HCT116 (cell line): ENCODE results near the gene ANO9. TPM values are rescaled to one million over a fixed set of nuclear protein-coding genes. Genes with fewer than 3 reads are reported as not detected.

Experiments
- ATAC-seq: fragments of 200-7000 bp; cut with Tn5 transposase; 2 replicates; pipeline ENCODE4 v1.9.1; 2020; ENCODE audit warnings: mild to moderate bottlenecking, moderate library complexity
- BruUV-seq: library from RNA; stranded (reverse); fragments of 400-500 nt; replicated peaks from 2 replicates; lab custom pipeline; 2021; lab: Mats Ljungman, UMichigan
- CTCF ChIA-PET: fragments of 300-600 bp; sonication (Branson Sonifier 250); formaldehyde crosslinking; loops from one replicate; lab custom pipeline; 2021; ENCODE audit warnings: antibody characterized with exemption; lab: Charles Lee
- POLR2A ChIA-PET: fragments of 300-600, 350-600 bp; sonication (Branson Sonifier 250); formaldehyde crosslinking; loops from one replicate; lab custom pipeline; 2021; ENCODE audit warnings: antibody characterized with exemption; lab: Charles Lee
- RAD21 ChIA-PET, 2 experiments: fragments of 300-600 bp; sonication (Branson Sonifier 250); formaldehyde crosslinking; loops; one replicate each; lab custom pipeline; 2023; ENCODE audit warnings: low total read pairs in 2 of 2; ENCODE audit not compliant: uncharacterized antibody in 2 of 2, unreplicated experiment in 2 of 2, low non-redundant PET in 1 of 2; lab: Charles Lee
- DNase-seq: peaks from one replicate; pipeline ENCODE4 v3.0.0-alpha.2; 2010; ENCODE audit warnings: low read depth, low spot score
- H2AFZ ChIP-seq: fragments of 200-600 bp; shearing (Covaris generic), sonication (generic); 2 replicates; pipeline ENCODE4 v1.6.1; 2017; ENCODE audit warnings: low read depth, mixed run types, mixed read lengths, antibody characterized with exemption, low read length; ENCODE audit not compliant: poor library complexity, severe bottlenecking
- H3K27ac ChIP-seq: 2 replicates; pipeline ENCODE4 v1.5.1; 2012; ENCODE audit warnings: low read depth, low read length
- H3K27me3 ChIP-seq: fragments of 200-600 bp; sonication (generic); 2 replicates; pipeline ENCODE4 v1.6.1; 2016; ENCODE audit warnings: mixed run types, low read length, mixed read lengths; ENCODE audit not compliant: insufficient read depth
- H3K36me3 ChIP-seq, 2 experiments: fragments of 200-500 bp in 1 of 2; fragments of 200-600 bp in 1 of 2; sonication (Bioruptor generic) in 1 of 2; sonication (generic) in 1 of 2; 2 replicates each; pipeline versions ENCODE4 v1.5.1 to v1.6.1; 2014 to 2016; ENCODE audit warnings: low read length in 2 of 2, inconsistent platforms in 1 of 2, mixed read lengths in 1 of 2, mixed run types in 1 of 2; ENCODE audit not compliant: insufficient read depth in 2 of 2, control insufficient read depth in 1 of 2
- H3K4me1 ChIP-seq, 2 experiments: fragments of 200-600 bp in 1 of 2; sonication (generic) in 1 of 2; 2 replicates each; pipeline versions ENCODE4 v1.5.1 to v1.6.1; 2012 to 2017; ENCODE audit warnings: low read length in 2 of 2, inconsistent platforms in 1 of 2, mild to moderate bottlenecking in 1 of 2, mixed read lengths in 1 of 2, mixed run types in 1 of 2, moderate library complexity in 1 of 2; ENCODE audit not compliant: insufficient read depth in 2 of 2, control insufficient read depth in 1 of 2
- H3K4me2 ChIP-seq: fragments of 200-600 bp; sonication (generic); 2 replicates; pipeline ENCODE4 v1.6.1; 2017; ENCODE audit warnings: mixed run types, low read length, mixed read lengths
- H3K4me3 ChIP-seq, 2 experiments: fragments of 200-600 bp in 1 of 2; sonication (generic) in 1 of 2; replicated peaks in 1 of 2; 2 replicates each; pipeline ENCODE4 v1.5.1; 2011 to 2016; ENCODE audit warnings: low read length in 2 of 2, control low read depth in 1 of 2, low read depth in 1 of 2, mild to moderate bottlenecking in 1 of 2, mixed read lengths in 1 of 2, mixed run types in 1 of 2
- H3K79me2 ChIP-seq: fragments of 200-600 bp; sonication (generic); 2 replicates; pipeline ENCODE4 v1.6.1; 2017; ENCODE audit warnings: mild to moderate bottlenecking, mixed run types, low read length, moderate library complexity, mixed read lengths; ENCODE audit not compliant: insufficient read depth
- H3K9ac ChIP-seq: fragments of 200-600 bp; sonication (generic); 2 replicates; pipeline ENCODE4 v1.6.1; 2016; ENCODE audit warnings: low read length, mixed read lengths
- H3K9me2 ChIP-seq: fragments of 200-600 bp; sonication (generic), shearing (Covaris generic); 2 replicates; pipeline ENCODE4 v1.6.1; 2017; ENCODE audit warnings: mixed run types, mild to moderate bottlenecking, moderate library complexity; ENCODE audit not compliant: insufficient read depth
- H3K9me3 ChIP-seq, 2 experiments: fragments of 200-500 bp in 1 of 2; fragments of 200-600 bp in 1 of 2; sonication (Bioruptor generic) in 1 of 2; sonication (generic) in 1 of 2; 2 replicates each; pipeline ENCODE4 v1.6.1; 2014 to 2017; ENCODE audit warnings: low read length in 2 of 2, mixed read lengths in 2 of 2, inconsistent platforms in 1 of 2, low read depth in 1 of 2, mild to moderate bottlenecking in 1 of 2, mixed run types in 1 of 2, moderate library complexity in 1 of 2; ENCODE audit not compliant: control insufficient read depth in 1 of 2, insufficient read depth in 1 of 2
- H4K20me1 ChIP-seq: fragments of 200-600 bp; sonication (generic), shearing (Covaris generic); 2 replicates; pipeline ENCODE4 v1.6.1; 2017; ENCODE audit warnings: mixed run types, mild to moderate bottlenecking, moderate library complexity; ENCODE audit not compliant: insufficient read depth
- CBX3 ChIP-seq: IDR thresholded peaks from 2 replicates; pipeline ENCODE4 v1.6.1; 2012; ENCODE audit warnings: low read depth
- CEBPB ChIP-seq: IDR thresholded peaks from 2 replicates; pipeline ENCODE4 v1.6.1; 2012; ENCODE audit warnings: low read depth
- EGR1 ChIP-seq: IDR thresholded peaks from 2 replicates; pipeline ENCODE4 v1.6.1; 2012; ENCODE audit warnings: low read depth
- EZH2 ChIP-seq: fragments of 200-600 bp; sonication (generic); IDR thresholded peaks from 2 replicates; pipeline ENCODE4 v1.6.1; 2017; ENCODE audit warnings: antibody characterized with exemption, mixed run types
- EZH2phosphoT487 ChIP-seq: fragments of 200-600 bp; IDR thresholded peaks from 2 replicates; pipeline ENCODE4 v1.6.1; 2018; ENCODE audit warnings: antibody characterized with exemption, borderline replicate concordance
- JUND ChIP-seq: IDR thresholded peaks from 2 replicates; pipeline ENCODE4 v1.6.1; 2012
- POLR2A ChIP-seq: IDR thresholded peaks from 2 replicates; pipeline ENCODE4 v1.7.0; 2011; ENCODE audit warnings: borderline replicate concordance; ENCODE audit not compliant: insufficient read depth, insufficient read length; ENCODE audit errors: extremely low read depth
- SIN3A ChIP-seq: IDR thresholded peaks from 2 replicates; pipeline ENCODE4 v1.6.1; 2012; ENCODE audit warnings: low read depth
- SP1 ChIP-seq: IDR thresholded peaks from 2 replicates; pipeline ENCODE4 v1.6.1; 2012; ENCODE audit warnings: low read depth
- SRF ChIP-seq: IDR thresholded peaks from 2 replicates; pipeline ENCODE4 v1.6.1; 2012; ENCODE audit warnings: low read depth
- TCF7L2 ChIP-seq: IDR thresholded peaks from 2 replicates; pipeline ENCODE4 v1.7.0; 2011; ENCODE audit warnings: borderline replicate concordance, inconsistent platforms; ENCODE audit not compliant: insufficient read depth, insufficient read length; ENCODE audit errors: extremely low read depth
- YY1 ChIP-seq: IDR thresholded peaks from 2 replicates; pipeline ENCODE4 v1.6.1; 2011; ENCODE audit warnings: low read length, low read depth, moderate library complexity, mild to moderate bottlenecking; ENCODE audit not compliant: insufficient replicate concordance; ENCODE audit errors: extremely low read depth
- ZFX ChIP-seq: fragments of 450-650 bp; IDR thresholded peaks from 2 replicates; pipeline ENCODE4 v1.6.1; 2017
- ZNF274 ChIP-seq: fragments of 200-500 bp; sonication (Bioruptor generic); IDR thresholded peaks from 2 replicates; pipeline ENCODE4 v1.6.1; 2014; ENCODE audit warnings: mild to moderate bottlenecking, low read depth, low read length, inconsistent platforms
- intact Hi-C: fragments of 100-400 bp; cut with micrococcal nuclease; formaldehyde crosslinking; loops from 2 replicates; pipeline ENCODE4 v1.10.0; 2022
- total RNA-seq: library from RNA; stranded (reverse); gene quantifications from one replicate; pipeline ENCODE4 v1.2.1, GENCODE V29; 2021; ENCODE audit not compliant: unreplicated experiment
- TF ChIP-seq, protein P1 (sequence below): IDR thresholded peaks from 2 replicates; pipeline ENCODE4 v1.6.1; 2011; ENCODE audit warnings: mild to moderate bottlenecking, low read length, moderate library complexity; ENCODE audit not compliant: insufficient replicate concordance; ENCODE audit errors: extremely low read depth
- TF ChIP-seq, protein P2 (sequence below): IDR thresholded peaks from 2 replicates; pipeline ENCODE4 v1.6.1; 2012
- TF ChIP-seq, protein P3 (sequence below): IDR thresholded peaks from 2 replicates; pipeline ENCODE4 v1.6.1; 2012; ENCODE audit warnings: low read depth
- TF ChIP-seq, protein P4 (sequence below), 3 experiments: fragments of 200-600 bp in 1 of 3; sonication (generic) in 1 of 3; IDR thresholded peaks in 2 of 3; conservative IDR thresholded peaks in 1 of 3; 2 replicates each; pipeline ENCODE4 v1.5.1; 2012 to 2017; ENCODE audit warnings: low read depth in 2 of 3, low read length in 2 of 3, antibody characterized with exemption in 1 of 3, borderline replicate concordance in 1 of 3, control low read depth in 1 of 3, mild to moderate bottlenecking in 1 of 3, mixed read lengths in 1 of 3, mixed run types in 1 of 3, moderate library complexity in 1 of 3; ENCODE audit not compliant: insufficient read depth in 1 of 3

Gene ANO9
- total RNA-seq, 1 experiment from 2014 or later = 70.3 TPM

DNA sequence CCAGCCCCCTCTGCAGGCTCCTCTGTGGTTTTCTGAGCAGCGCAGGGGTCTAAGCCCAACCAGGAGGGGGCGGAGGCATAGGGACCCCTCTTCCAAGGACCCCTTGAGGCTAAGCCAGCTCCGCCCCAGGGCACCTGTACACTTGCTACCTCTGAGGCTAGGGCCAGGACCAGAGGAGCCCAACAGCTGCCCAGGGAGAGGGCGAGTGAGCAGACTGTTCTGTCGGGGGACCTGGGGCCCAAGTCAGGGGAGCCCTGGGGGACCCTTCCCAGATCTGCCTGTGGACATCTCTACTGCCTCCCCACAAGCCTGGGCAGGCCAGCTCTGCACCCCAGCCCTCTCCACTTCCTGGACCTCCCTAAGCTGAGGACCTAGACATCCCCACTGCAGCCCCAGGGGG, 70.8 kb downstream of the ANO9 start:
- Histone ChIP-seq H3K9me2 (no peaks in the 10 kb centered on the region), H3K27ac (0 out of 2 replicates have a peak overlapping the region, but pooled peaks have one; percentile 4)
- TF ChIP-seq SRF = no peak
- TF ChIP-seq, protein P1, sequence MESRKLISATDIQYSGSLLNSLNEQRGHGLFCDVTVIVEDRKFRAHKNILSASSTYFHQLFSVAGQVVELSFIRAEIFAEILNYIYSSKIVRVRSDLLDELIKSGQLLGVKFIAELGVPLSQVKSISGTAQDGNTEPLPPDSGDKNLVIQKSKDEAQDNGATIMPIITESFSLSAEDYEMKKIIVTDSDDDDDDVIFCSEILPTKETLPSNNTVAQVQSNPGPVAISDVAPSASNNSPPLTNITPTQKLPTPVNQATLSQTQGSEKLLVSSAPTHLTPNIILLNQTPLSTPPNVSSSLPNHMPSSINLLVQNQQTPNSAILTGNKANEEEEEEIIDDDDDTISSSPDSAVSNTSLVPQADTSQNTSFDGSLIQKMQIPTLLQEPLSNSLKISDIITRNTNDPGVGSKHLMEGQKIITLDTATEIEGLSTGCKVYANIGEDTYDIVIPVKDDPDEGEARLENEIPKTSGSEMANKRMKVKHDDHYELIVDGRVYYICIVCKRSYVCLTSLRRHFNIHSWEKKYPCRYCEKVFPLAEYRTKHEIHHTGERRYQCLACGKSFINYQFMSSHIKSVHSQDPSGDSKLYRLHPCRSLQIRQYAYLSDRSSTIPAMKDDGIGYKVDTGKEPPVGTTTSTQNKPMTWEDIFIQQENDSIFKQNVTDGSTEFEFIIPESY = no peak
- no peak for TF ChIP-seq TCF7L2
- TF ChIP-seq EZH2 = no peak
- no peak for TF ChIP-seq EZH2phosphoT487
- TF ChIP-seq, protein P2, sequence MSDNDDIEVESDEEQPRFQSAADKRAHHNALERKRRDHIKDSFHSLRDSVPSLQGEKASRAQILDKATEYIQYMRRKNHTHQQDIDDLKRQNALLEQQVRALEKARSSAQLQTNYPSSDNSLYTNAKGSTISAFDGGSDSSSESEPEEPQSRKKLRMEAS = no peak
- no peak for TF ChIP-seq POLR2A
- no peak for TF ChIP-seq ZFX
- no peak for TF ChIP-seq CEBPB
- TF ChIP-seq YY1 = no peak
- no peak for TF ChIP-seq CBX3
- TF ChIP-seq, protein P3, sequence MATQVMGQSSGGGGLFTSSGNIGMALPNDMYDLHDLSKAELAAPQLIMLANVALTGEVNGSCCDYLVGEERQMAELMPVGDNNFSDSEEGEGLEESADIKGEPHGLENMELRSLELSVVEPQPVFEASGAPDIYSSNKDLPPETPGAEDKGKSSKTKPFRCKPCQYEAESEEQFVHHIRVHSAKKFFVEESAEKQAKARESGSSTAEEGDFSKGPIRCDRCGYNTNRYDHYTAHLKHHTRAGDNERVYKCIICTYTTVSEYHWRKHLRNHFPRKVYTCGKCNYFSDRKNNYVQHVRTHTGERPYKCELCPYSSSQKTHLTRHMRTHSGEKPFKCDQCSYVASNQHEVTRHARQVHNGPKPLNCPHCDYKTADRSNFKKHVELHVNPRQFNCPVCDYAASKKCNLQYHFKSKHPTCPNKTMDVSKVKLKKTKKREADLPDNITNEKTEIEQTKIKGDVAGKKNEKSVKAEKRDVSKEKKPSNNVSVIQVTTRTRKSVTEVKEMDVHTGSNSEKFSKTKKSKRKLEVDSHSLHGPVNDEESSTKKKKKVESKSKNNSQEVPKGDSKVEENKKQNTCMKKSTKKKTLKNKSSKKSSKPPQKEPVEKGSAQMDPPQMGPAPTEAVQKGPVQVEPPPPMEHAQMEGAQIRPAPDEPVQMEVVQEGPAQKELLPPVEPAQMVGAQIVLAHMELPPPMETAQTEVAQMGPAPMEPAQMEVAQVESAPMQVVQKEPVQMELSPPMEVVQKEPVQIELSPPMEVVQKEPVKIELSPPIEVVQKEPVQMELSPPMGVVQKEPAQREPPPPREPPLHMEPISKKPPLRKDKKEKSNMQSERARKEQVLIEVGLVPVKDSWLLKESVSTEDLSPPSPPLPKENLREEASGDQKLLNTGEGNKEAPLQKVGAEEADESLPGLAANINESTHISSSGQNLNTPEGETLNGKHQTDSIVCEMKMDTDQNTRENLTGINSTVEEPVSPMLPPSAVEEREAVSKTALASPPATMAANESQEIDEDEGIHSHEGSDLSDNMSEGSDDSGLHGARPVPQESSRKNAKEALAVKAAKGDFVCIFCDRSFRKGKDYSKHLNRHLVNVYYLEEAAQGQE = no peak
- TF ChIP-seq JUND = no peak
- TF ChIP-seq SP1 = no peak
- TF ChIP-seq, protein P4, sequence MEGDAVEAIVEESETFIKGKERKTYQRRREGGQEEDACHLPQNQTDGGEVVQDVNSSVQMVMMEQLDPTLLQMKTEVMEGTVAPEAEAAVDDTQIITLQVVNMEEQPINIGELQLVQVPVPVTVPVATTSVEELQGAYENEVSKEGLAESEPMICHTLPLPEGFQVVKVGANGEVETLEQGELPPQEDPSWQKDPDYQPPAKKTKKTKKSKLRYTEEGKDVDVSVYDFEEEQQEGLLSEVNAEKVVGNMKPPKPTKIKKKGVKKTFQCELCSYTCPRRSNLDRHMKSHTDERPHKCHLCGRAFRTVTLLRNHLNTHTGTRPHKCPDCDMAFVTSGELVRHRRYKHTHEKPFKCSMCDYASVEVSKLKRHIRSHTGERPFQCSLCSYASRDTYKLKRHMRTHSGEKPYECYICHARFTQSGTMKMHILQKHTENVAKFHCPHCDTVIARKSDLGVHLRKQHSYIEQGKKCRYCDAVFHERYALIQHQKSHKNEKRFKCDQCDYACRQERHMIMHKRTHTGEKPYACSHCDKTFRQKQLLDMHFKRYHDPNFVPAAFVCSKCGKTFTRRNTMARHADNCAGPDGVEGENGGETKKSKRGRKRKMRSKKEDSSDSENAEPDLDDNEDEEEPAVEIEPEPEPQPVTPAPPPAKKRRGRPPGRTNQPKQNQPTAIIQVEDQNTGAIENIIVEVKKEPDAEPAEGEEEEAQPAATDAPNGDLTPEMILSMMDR (IDR thresholded peaks at IDR 0.05 in 2 of 3, conservative IDR thresholded peaks at IDR 0.05 in 1 of 3; ENCODE audit: borderline replicate concordance in 1 of 3, insufficient read depth in 1 of 3, low read depth in 2 of 3, low read length in 2 of 3) = no peak
- no peak for TF ChIP-seq ZNF274
- TF ChIP-seq SIN3A = no peak
- no peak for TF ChIP-seq EGR1
- TF ChIP-seq, all 23 proteins: peak for 0
- ChIA-PET POLR2A (no interaction called here), CTCF (no interaction called here), RAD21 (interaction anchor here in 1 of 2 experiments (0.8 kb wide), 1 partner anchor 9 kb away, joined by 3 read pairs; no protein-coding TSS in a partner anchor)
- Histone ChIP-seq H3K4me2 (peak overlapping the region; percentile 78), H3K4me1 (peaks cover 0 to 12% of the 10 kb centered on the region in 2 experiments; a peak in 2 of 4 replicates), H3K27me3 (no peaks in the 10 kb centered on the region), H3K36me3 (peaks cover 0 to 16% of the 10 kb centered on the region in 2 experiments; a peak in 1 of 4 replicates), H2AFZ (no peak overlapping the region), H4K20me1 (no peaks in the 10 kb centered on the region), H3K9ac (no peak overlapping the region), H3K4me3 (peak overlapping the region in 1 of 2 experiments; percentile 64; a peak in 2 of 4 replicates), H3K9me3 (no peaks in the 10 kb centered on the region), H3K79me2 (peaks cover 16% of the 10 kb centered on the region; the same call in 1 of the 2 replicates)
- intact Hi-C loops = no loop called here
- BruUV-seq = no TSS peak
- ATAC-seq (no peak), DNase-seq (no peak)
